K562 (cell line): ENCODE results near the gene ARL6IP1. TPM values are rescaled to one million over a fixed set of nuclear protein-coding genes. Genes with fewer than 3 reads are reported as not detected.

Experiments used
- ATF3 ChIP-seq, 2 experiments: fragments of 450-650 bp in 1 of 2; sonication (generic) in 1 of 2; formaldehyde crosslinking in 1 of 2; IDR thresholded peaks in 1 of 2; conservative IDR thresholded peaks in 1 of 2; 2 replicates each; pipeline versions ENCODE4 v1.6.1 to v1.8.1; 2016 to 2023; ENCODE audit warnings: mild to moderate bottlenecking in 2 of 2, moderate library complexity in 2 of 2, inconsistent platforms in 1 of 2, missing genetic modification reagents in 1 of 2
- CREB1 ChIP-seq, 2 experiments: sonication (generic) in 1 of 2; formaldehyde crosslinking in 1 of 2; IDR thresholded peaks; 2 replicates each; pipeline versions ENCODE4 v1.6.1 to v1.8.0; 2012 to 2022; ENCODE audit warnings: inconsistent platforms in 1 of 2, mild to moderate bottlenecking in 1 of 2, missing genetic modification reagents in 1 of 2, moderate library complexity in 1 of 2
- GTF2F1 ChIP-seq: IDR thresholded peaks from 2 replicates; pipeline ENCODE4 v1.6.1; 2011; ENCODE audit warnings: low read depth, low read length, improper control_type of control experiment
- HINFP ChIP-seq: fragments of 450-650 bp; conservative IDR thresholded peaks from 2 replicates; pipeline ENCODE4 v1.6.1; 2016; ENCODE audit warnings: missing genetic modification characterization, low read depth, mild to moderate bottlenecking, control low read depth, missing compliant biosample characterization
- KDM2B ChIP-seq: fragments of 250-450 bp; sonication (Bioruptor Pico); IDR thresholded peaks from 2 replicates; pipeline ENCODE4 v1.8.0; 2021; ENCODE audit warnings: mild to moderate bottlenecking, moderate library complexity
- KDM5B ChIP-seq: fragments of 200-600 bp; sonication (generic); IDR thresholded peaks from 2 replicates; pipeline ENCODE4 v1.6.1; 2012; ENCODE audit warnings: low read depth, mild to moderate bottlenecking, moderate library complexity, low read length, control low read depth, inconsistent platforms; ENCODE audit not compliant: insufficient replicate concordance
- MAFK ChIP-seq: IDR thresholded peaks from 2 replicates; pipeline ENCODE4 v1.6.1; 2011; ENCODE audit warnings: low read length, improper control_type of control experiment
- MAZ ChIP-seq, 2 experiments: fragments of 450-650 bp in 1 of 2; sonication (generic) in 1 of 2; formaldehyde crosslinking; IDR thresholded peaks in 1 of 2; conservative IDR thresholded peaks in 1 of 2; 2 replicates each; pipeline versions ENCODE4 v1.4.0 to v1.5.0; 2020; ENCODE audit warnings: mild to moderate bottlenecking in 1 of 2, missing genetic modification reagents in 1 of 2
- MYC ChIP-seq, 2 experiments: fragments of 250-450 bp in 1 of 2; sonication (Bioruptor Pico) in 1 of 2; IDR thresholded peaks; 2 replicates each; pipeline versions ENCODE4 v1.5.1 to v1.6.1; 2012 to 2021; ENCODE audit warnings: low read depth in 2 of 2, borderline replicate concordance in 1 of 2, improper control_type of control experiment in 1 of 2, low read length in 1 of 2, mild to moderate bottlenecking in 1 of 2, moderate library complexity in 1 of 2
- NRF1 ChIP-seq, 2 experiments: fragments of 450-650 bp; IDR thresholded peaks in 1 of 2; conservative IDR thresholded peaks in 1 of 2; 2 replicates each; pipeline ENCODE4 v1.6.1; 2014; ENCODE audit warnings: mild to moderate bottlenecking in 2 of 2
- POLR2AphosphoS5 ChIP-seq: IDR thresholded peaks from 2 replicates; pipeline ENCODE4 v1.6.1; 2011; ENCODE audit warnings: mild to moderate bottlenecking, low read depth, low read length, moderate library complexity; ENCODE audit not compliant: control insufficient read depth, insufficient read depth
- SMAD1 ChIP-seq: fragments of 150-350 bp; IDR thresholded peaks from 2 replicates; pipeline ENCODE4 v1.6.1; 2014; ENCODE audit warnings: low read length, low read depth; ENCODE audit not compliant: partially characterized antibody
- SMAD4 ChIP-seq: fragments of 250-450 bp; sonication (Bioruptor Pico); conservative IDR thresholded peaks from 2 replicates; pipeline ENCODE4 v1.8.0; 2021; ENCODE audit warnings: inconsistent platforms, mild to moderate bottlenecking, moderate library complexity
- TAF9B ChIP-seq: fragments of 450-650 bp; IDR thresholded peaks from 2 replicates; pipeline ENCODE4 v1.6.1; 2018; ENCODE audit warnings: mild to moderate bottlenecking; ENCODE audit not compliant: partially characterized antibody
- TRIM24 ChIP-seq, 2 experiments: fragments of 450-650 bp; IDR thresholded peaks; 2 replicates each; pipeline ENCODE4 v1.6.1; 2016
- ZBTB12 ChIP-seq: fragments of 250-450 bp; sonication (Bioruptor Pico); IDR thresholded peaks from 2 replicates; pipeline ENCODE4 v1.4.0; 2020
- ZEB2 ChIP-seq: fragments of 450-650 bp; IDR thresholded peaks from 2 replicates; pipeline ENCODE4 v1.6.1; 2016
- ZKSCAN1 ChIP-seq: fragments of 150-350 bp; IDR thresholded peaks from 2 replicates; pipeline ENCODE4 v1.6.1; 2016; ENCODE audit warnings: low read depth, low read length
- ZNF639 ChIP-seq, 2 experiments: fragments of 200-800 bp in 1 of 2; sonication (Bioruptor generic) in 1 of 2; sonication (generic) in 1 of 2; formaldehyde crosslinking in 1 of 2; IDR thresholded peaks in 1 of 2; conservative IDR thresholded peaks in 1 of 2; 2 replicates each; pipeline versions ENCODE4 v1.5.0 to v1.6.1; 2016 to 2020; ENCODE audit warnings: missing compliant biosample characterization in 1 of 2, missing genetic modification characterization in 1 of 2, missing genetic modification reagents in 1 of 2
- polyA plus RNA-seq, 8 experiments: library from polyadenylated mRNA; depleted of rRNA in 4 of 8; stranded (reverse) in 5 of 8; unstranded in 3 of 8; fragments of >200 nt; fragmentation: Nextera tagmentation in 2 of 8; fragmentation: Illumina TruSeq in 1 of 8; extraction: Ambion mirVana in 2 of 8; extraction: Trizol in 1 of 8; gene quantifications; 2 replicates each; pipeline versions ENCODE4 v1.2.1 to v1.2.3, GENCODE V29; 2011 to 2014; ENCODE audit warnings: inconsistent platforms in 1 of 8, missing spikeins in 1 of 8
- total RNA-seq, 7 experiments: library from RNA; depleted of rRNA in 6 of 7; stranded (reverse); fragments of >200 nt in 6 of 7; fragmentation: Illumina TruSeq in 2 of 7; extraction: Trizol in 2 of 7; gene quantifications; 2 replicates each; pipeline versions ENCODE4 v1.2.1 to v1.2.3, GENCODE V29; 2011 to 2021; ENCODE audit warnings: low replicate concordance in 1 of 7

Gene ARL6IP1
- total and polyA plus RNA-seq, 9 of the 15 experiments (the other 6 are each of a cell fraction or from before 2014, with no cell fraction given): 102 to 391 (median 162) TPM

- TF ChIP-seq MAZ (CRISPR knock-in tag; conservative IDR thresholded peaks at IDR 0.05 in 1 of 2, IDR thresholded peaks at IDR 0.05 in 1 of 2) (peak; percentile 83 to 85), TRIM24 (IDR thresholded peaks at IDR 0.05) (peak in 1 of 2 experiments; percentile 28; a peak in 2 of 4 replicates), SMAD4 (CRISPR knock-in tag) (peak; percentile 51; the same call in 1 of the 2 replicates), GTF2F1 (peak; percentile 91; the same call in 1 of the 2 replicates), SMAD1 (peak; percentile 77), POLR2AphosphoS5 (peak; percentile 96), NRF1 (conservative IDR thresholded peaks at IDR 0.05 in 1 of 2, IDR thresholded peaks at IDR 0.05 in 1 of 2) (peak; percentile 21 to 24; a peak in 1 of 4 replicates), HINFP (tag) (peak; percentile 29; the same call in 1 of the 2 replicates), MYC (IDR thresholded peaks at IDR 0.05; ENCODE audit: low read depth, low read length) (peak; percentile 96), MYC (CRISPR knock-in tag; IDR thresholded peaks at IDR 0.05; ENCODE audit: borderline replicate concordance, low read depth) (peak; percentile 91; the same call in 1 of the 2 replicates), KDM5B (peak; percentile 96), MAFK (no peak), TAF9B (peak; percentile 99), ATF3 (IDR thresholded peaks at IDR 0.05) (no peak), ATF3 (CRISPR knock-in tag; conservative IDR thresholded peaks at IDR 0.05) (peak; percentile 84), ZBTB12 (CRISPR knock-in tag) (0 out of 2 replicates have a peak, but pooled peaks have one; percentile 9), ZNF639 (CRISPR knock-in tag; conservative IDR thresholded peaks at IDR 0.05 in 1 of 2, IDR thresholded peaks at IDR 0.05 in 1 of 2) (peak in 1 of 2 experiments; percentile 60; a peak in 1 of 4 replicates), KDM2B (CRISPR knock-in tag) (no peak), CREB1 (IDR thresholded peaks at IDR 0.05) (peak; percentile 45; the same call in 1 of the 2 replicates), CREB1 (CRISPR knock-in tag; IDR thresholded peaks at IDR 0.05) (peak; percentile 76; the same call in 1 of the 2 replicates), ZKSCAN1 (0 out of 2 replicates have a peak, but pooled peaks have one; percentile 10), ZEB2 (peak; percentile 62)
Measured at GRCh38 chr16:18789850-18790706, 11.3 kb downstream of the ARL6IP1 start, which contains the start of gene RPS15A (continued).
